Ishikawa (cell line): Measurements from ENCODE around the gene SLC7A4.

Experiments used
- CEBPB ChIP-seq: IDR thresholded peaks from 2 replicates; pipeline ENCODE4 v1.6.1; 2012
- TAF1 ChIP-seq: IDR thresholded peaks from 2 replicates; pipeline ENCODE4 v1.6.1; 2012; ENCODE audit warnings: low read depth, mild to moderate bottlenecking

GRCh38 chr22:20990184-20991180, 41.9 kb downstream of the SLC7A4 start:
- TF ChIP-seq CEBPB (no peak), TAF1 (no peak)
